HL-60/S4 treated with phorbol 12-myristate 13-acetate at 8.2 ng/mL for 4 days and 3 days (cell line): ENCODE results near the gene DGKD.

Experiments used
- in situ Hi-C: fragments of 300-500 bp; cut with MboI; formaldehyde crosslinking; loops from 2 replicates; pipeline ENCODE4 v1.15.0; 2022; ENCODE audit warnings: low sequenced_read_pairs

The DGKD gene

DNA sequence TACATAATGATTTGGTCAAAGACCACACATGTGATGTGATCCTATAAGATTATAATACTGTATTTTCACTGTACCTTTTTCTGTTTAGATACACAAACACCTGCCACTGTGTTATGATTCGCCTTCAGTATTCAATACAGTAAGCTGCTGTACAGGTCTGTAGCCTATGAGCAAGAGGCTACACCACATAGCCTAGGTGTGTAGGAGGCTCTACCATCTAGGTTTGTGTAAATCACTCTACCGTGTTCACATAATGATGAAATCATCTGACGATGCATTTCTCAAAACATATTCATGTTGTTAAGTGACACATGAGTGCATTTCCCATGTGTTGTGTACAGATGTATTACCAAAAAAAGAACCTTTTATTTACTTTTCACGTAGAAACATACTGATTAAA is 137.8 kb downstream of the DGKD start:
- in situ Hi-C loops: no loop called here

DNA sequence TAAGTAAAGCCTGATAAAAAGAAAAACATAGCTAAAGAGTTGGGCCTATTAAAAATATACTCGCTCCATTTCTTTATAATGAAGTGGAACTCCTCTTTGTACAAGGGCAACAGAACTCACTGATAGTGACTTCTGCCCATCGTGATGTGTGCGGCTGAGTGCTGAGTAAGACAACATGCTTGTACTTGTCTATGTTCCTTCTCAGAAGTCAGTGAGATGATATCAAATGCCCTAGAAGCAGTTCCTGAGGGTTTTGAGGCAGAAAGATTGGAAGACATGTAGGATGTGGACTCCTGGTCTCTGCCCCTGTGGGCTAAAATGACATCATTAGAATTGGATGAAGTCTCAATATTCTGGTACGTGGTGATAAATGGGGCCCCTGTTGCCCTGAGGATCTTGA is 138.5 kb downstream of the DGKD start:
- in situ Hi-C loops: no loop called here

DNA sequence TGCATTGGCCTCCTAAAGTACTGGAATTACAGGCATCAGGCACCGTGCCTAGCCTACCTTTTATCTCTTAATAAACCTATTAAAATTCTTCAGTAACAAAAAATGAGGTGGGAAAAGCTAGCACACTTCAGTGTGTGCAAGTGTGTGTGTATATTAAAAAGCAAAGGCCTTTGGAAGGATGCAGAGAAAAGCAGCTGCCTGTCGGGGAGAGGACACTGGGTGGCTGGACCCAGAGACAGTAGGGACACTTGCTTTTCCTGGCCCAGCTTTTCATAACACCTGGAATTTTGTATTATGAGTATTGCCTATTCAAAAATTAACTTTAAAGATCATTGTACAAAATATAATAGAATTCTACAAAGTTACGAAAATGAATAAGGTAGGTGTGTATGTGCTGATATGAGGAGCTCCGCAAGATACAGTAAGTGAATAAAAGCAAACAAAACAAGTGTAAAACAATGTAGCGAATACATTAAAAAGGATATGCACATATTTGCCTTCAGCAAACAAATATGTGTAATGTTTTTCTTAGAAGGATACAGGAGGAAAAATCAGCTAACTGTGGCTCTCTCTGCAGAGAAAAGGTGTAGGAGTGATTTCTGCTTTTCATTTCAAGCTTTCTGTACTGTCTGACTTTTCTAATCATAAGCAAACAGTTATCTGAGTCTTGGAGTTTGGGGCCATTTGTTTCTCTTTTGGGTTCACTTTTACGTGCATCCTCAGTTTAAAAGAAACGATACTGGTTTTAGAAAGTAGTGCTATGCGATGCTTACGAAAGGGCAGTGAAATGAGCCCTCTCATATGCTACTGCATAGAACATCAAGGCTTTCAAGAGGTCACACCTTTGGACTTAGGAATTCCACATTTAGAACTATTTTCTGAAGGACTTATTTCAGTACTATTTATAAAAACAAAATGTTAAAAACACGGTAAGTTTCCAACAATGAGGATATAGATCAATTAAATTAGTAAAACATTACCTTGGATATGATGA is 141.5 kb downstream of the DGKD start:
- in situ Hi-C loops: no loop called here

DNA sequence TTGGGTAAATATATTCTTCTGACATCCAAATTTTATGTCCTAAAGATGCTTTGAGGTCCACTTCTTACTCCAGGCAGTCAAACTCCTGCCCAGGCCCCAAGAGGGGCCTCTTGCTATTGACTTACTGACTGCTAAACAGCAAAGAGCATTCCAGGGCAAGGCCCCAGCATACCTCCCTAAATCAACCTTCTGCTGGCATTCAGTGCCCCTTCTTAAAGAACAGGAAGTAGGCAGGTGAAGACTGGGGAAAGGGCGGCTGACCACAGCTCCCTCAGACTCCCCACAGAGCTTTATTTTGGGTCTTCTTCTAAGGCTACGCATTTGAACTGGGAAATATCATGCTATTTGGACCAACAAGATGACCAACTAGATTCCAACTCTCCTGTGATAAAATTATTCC is 143.4 kb downstream of the DGKD start:
- in situ Hi-C loops: no loop called here

DNA sequence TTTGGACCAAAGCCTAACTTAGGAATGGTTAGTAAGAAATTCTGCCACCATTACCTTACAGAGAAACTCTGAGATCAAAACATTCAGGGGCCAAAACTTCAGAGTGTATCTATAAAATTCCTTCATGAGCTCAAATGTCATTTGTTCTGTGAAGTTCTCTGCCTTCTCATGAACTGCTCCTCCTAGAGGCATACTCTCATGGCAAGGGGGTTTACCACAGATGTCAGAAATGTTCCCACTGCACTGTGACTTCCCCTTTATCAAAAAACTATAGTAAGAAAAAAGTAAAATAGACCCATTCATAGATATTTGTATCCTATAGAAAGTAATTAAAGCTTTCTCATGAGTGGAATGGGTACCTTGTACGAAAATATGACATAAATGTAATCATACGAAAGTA is 143.8 kb downstream of the DGKD start:
- in situ Hi-C loops: no loop called here

DNA sequence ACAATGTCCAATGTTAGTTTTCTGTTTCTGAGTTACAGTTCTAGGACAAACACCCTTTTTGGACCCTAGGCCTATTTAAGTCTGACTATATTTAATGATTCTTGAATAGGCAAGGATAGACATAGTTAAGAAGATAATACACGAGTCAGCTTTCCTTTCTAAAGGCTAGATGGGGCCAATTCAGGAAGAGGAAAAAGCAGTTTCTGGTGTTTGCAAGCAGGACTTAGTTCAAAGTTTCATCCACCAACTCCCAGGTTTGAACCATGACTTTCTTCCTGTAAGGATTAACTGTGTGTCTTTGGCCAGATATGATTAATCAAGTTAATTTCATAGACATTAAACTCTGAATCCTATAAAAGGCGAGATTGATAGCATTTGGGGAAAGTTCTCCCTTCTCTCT is 145.6 kb downstream of the DGKD start:
- in situ Hi-C loops: no loop called here

DNA sequence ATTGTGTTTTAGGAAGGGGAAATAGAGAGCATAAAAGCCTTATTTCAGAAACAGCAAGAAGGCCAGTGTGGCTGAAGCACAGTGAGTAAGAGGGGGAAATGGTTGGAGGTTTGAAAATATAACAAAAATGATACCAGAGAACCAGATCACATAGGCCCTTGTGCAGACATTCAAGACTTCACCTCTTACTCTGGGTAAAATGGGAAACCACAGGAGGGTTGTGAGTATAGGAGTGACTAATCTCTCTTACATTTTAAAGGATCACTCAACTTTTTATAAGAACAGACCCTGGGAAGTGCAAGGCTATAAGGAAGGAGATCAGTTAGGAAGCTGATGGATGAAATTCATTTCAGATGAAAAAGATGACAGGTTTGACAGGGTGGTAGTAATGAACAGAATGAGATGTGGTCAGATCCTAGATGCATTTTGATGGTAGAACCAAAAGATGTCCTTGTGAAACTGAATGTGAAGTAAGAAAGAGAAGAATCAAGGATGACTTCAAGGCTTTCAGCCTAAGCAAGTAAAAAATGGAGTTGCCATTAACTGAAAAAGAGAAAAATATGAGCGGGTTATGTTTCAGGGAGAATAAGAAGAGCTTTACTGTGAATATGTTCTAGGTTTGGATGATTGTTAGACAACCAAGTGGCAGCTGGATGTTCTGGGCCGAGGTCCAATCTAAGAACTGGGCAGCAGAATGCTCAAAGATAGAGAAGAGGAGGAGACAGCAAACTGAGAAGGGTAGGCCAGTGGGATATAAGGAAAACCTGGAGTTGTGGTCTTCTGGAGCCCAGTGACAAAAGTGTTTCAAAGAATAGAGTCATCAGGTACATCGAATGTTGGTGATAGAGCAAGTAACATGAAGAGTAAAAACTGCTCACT is 147.1 kb downstream of the DGKD start:
- in situ Hi-C loops: no loop called here

DNA sequence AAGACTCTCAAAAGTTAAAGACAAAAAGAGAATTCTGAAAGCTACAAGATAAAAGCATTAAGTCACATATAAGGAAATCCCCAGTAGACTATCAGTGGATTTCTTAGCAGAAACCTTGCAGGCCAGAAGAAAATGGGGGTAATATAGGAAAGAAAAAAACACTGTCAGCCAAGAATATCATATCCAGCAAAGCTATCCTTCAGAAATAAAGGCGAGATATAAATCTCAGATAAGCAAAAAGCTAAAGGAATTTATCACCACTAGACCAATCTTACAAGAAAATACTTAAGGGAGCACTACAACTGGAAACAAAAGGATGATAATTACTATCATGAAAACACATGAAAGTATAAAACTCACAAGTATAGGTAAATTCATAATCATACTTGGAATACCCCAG is 149.2 kb downstream of the DGKD start:
- in situ Hi-C loops: no loop called here

DNA sequence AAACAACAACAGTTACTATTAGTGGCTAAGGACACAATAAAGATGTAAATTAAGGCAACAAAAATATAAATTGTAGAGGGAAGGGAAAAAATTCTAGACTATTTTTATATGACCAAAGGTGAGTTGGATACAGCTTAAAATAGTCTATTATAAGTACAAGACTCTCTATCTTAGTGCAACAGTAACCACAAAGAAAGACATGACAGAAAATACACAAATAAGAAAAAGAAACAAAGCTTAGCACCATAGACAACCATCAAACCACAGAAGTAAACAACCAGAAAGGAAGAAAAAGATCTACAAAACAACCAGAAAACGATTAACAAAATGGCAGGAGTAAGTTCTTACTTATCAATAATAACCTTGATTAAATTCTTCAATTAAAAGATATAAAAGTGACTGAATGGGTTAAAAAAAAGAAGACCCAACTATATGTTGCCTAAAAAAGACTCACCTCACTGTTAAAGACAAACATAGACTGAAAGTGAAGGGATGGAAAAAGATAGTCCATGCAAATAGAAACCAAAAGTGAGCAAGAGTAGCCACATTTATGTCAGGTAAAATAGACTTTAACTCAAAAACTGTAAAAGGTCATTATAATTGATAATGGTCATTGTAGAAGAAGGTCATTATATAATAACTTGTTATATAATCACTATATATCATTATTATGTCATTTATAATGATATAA is 149.8 kb downstream of the DGKD start:
- in situ Hi-C loops: no loop called here

DNA sequence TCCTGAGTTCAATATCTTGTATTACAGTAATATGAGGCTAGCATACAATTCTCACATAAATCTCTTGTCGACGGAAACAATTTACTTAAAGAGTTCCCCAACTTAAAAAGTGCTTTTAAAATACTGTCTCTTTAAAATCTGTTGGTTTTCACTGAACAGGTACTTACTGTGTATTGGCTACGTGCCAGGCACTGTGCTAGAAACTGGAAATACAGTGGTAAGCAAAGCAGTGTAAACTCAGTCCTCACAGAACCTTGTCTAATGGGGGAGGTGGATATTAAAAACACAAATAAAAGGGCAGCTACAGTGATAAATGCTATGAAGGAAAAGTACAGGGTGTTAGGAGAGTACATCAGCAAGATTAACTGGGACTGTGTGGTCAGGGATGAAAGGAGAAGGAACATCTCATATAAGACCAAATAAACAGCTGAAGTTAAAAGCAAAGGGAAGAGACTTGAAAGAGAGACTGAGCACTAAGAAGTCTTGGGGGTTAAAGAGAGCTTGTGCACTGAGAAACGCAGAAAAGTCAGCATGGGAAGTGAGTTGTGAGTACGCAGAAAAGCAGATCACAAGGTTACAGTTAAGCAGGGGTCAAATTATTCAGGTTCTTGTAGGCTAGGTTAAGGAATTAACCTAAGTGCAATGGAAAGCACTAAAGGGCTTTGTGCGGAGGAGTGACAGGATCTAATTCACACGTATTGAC is 159.8 kb downstream of the DGKD start:
- in situ Hi-C loops: no loop called here

DNA sequence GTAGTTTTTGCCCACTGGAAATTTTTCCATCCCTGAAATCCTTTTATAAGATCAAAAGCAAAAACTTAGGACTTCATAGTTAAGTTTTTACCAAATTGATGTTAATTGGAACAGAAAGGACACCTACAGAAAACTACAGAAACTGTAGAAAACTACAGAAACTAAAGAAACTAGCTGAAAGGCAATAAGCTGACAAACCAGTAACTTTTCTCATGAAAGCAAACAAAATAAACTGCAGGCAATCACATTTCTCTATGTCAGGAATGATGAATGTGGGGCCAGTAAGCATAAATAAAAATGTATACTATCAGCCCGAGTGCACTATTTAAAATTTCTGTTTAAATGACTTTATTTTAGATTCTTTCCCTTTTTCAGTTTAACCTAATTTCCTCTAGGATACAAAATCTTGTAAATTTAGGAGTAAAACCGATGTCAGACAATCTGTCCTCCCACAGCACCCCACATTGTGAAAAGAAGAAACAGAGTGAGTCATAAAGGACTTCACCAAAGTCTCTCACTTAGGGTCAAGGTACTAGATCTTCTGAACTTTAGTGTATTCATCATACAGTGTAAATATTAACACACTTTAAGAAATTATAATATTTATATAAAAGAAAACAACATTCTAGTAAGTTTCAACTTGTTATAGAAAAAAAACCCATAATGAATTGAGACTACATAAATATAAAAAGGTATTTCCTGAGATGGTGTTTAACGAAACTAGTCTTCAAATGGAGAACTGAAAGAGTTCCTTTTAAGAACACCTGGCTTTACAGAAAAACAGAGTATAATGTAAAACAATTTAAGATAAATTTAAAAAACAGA is 165.7 kb downstream of the DGKD start:
- in situ Hi-C loops: no loop called here
